ENCODE measurements around the gene TANGO2. TPM values are rescaled to one million over a fixed set of nuclear protein-coding genes. Genes with fewer than 3 reads are reported as not detected.
A peak's percentile ranks its signal among the peaks of the same experiment; 100 is the strongest.

The TANGO2 gene
- 16.0 TPM for polyA plus RNA-seq (2013, experiment 1 of 2)
- polyA plus RNA-seq (2013, experiment 2 of 2) = 16.1 TPM

- peak; percentile 85 for DNase-seq
- Histone ChIP-seq H2BK5ac (ENCODE audit: low read depth, low read length, poor library complexity, severe bottlenecking) (no peak within 1 kb of the TSS), H2AFZ (ENCODE audit: low read depth, low read length) (peak within 1 kb of the TSS; percentile 96), H2BK12ac (ENCODE audit: low read length in 2 of 2) (no peak within 1 kb of the TSS), H3K79me1 (replicated peaks; ENCODE audit: low read length, poor library complexity, severe bottlenecking) (peaks cover 23% of the 10 kb centered on the region), H3K4me3 (ENCODE audit: insufficient read depth in 1 of 2, low read depth in 1 of 2, low read length in 2 of 2) (peak within 1 kb of the TSS; percentile 90 to 99), H2AK5ac (ENCODE audit: low read length, severe bottlenecking) (peak within 1 kb of the TSS; percentile 55), H3K36me3 (ENCODE audit: control insufficient read depth in 1 of 2, insufficient read depth in 2 of 2, low read depth in 1 of 2, low read length in 2 of 2) (peaks cover 0 to 20% of the 10 kb centered on the region in 2 experiments), H3K9me3 (ENCODE audit: control insufficient read depth, low read length) (no peaks in the 10 kb centered on the region), H3K18ac (ENCODE audit: low read depth in 1 of 2, low read length in 2 of 2) (peak within 1 kb of the TSS; percentile 93 to 94), H3K4me2 (ENCODE audit: low read length, poor library complexity, severe bottlenecking) (peak within 1 kb of the TSS; percentile 74), H3K9ac (ENCODE audit: low read length) (peak within 1 kb of the TSS; percentile 98), H4K91ac (ENCODE audit: low read length) (peak within 1 kb of the TSS; percentile 96), H3K4me1 (ENCODE audit: control insufficient read depth, insufficient read depth, low read depth, low read length) (peaks cover 35% of the 10 kb centered on the region), H2BK15ac (ENCODE audit: low read depth, poor library complexity, severe bottlenecking) (peak within 1 kb of the TSS; percentile 73), H2BK120ac (ENCODE audit: low read depth, low read length) (no peak within 1 kb of the TSS), H4K8ac (ENCODE audit: low read length) (peak within 1 kb of the TSS; percentile 99), H3K4ac (ENCODE audit: low read depth in 1 of 2, low read length in 2 of 2) (peak within 1 kb of the TSS; percentile 91 to 92), H3K23ac (ENCODE audit: low read length in 2 of 2) (peak within 1 kb of the TSS in 1 of 2 experiments; percentile 66), H3K27me3 (ENCODE audit: control insufficient read depth in 1 of 2, insufficient read depth in 1 of 2, low read length in 2 of 2) (peaks cover 17 to 22% of the 10 kb centered on the region in 2 experiments), H3K27ac (ENCODE audit: low read length, poor library complexity, severe bottlenecking) (no peak within 1 kb of the TSS), H3K14ac (ENCODE audit: low read length in 2 of 2) (peak within 1 kb of the TSS in 1 of 2 experiments; percentile 94)
- WGBS = under 1% methylated on average over 31 of the region's 61 CpGs
These were observed at the start of gene TANGO2 for GRCh38 chr22:20020533-20021195. Gene TANGO2, plus strand, starts transcription at chr22:20021110. Its CDS starts 15,689 bp downstream, at chr22:20036799.

DNA sequence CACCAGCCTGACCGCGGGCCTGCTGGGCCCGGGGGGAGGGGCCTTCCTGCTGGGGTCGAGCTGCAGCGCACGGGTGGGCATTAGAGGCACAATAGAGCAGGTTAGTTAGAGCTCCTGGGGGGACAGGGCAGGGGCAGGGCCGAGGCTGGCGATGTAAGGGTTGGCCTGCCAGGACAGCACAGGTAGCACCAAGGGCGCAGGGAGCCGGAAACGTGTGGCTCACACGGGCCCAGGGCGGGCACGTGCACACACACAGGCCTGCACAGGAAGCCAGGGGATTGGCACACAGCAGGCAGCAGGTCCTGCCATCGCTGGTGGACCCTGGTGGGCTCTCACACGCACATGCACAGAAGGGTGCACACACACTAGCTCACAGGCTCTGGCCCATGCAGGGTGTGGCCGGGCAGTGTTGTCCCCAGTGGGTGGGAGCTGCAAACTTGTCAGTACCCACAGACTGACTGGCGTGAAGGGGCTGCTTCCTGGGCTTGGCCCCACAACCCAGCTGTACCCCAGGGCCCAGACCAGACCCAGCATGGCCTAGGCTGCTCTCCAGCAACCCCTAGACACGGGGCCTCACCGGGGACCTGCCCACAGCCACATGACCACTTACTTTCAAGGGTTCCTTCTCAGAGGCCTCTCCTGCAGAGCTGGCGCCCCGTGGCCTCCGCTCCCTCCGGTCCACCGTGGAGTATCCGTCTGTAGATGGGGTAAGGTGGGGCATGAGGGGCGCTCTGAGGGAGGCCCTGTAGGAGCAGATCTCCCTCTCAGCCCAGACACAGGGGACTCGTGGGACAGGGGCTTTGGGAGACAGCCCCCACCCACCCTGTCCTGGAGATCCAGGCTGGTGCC lies 49.4 kb upstream of the TANGO2 start:
- Histone ChIP-seq H3K4ac (ENCODE audit: low read depth in 1 of 2, low read length in 2 of 2) (no peak overlapping the region), H3K18ac (ENCODE audit: low read depth in 1 of 2, low read length in 2 of 2) (no peak overlapping the region), H2BK12ac (ENCODE audit: low read length in 2 of 2) (no peak overlapping the region)

DNA sequence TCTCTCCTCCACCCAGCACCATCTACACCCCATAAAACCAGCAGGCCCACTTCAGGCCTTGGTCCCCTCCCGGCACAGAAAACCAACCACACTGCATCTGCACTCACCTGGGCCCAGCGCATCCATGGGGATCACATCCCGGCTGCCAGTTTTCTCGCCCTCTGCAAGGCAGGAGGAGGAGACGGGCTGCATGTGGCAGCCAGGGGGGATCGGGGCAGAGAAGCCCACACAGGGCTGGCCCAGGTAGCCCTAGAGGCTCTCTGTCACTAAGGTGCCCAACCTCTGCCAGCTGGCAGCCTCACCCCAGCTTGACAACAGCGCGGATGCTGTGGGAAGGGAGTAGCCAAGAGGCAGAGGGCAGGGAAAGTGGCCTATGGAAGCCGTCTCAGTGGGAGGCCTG lies 48.7 kb upstream of the TANGO2 start:
- 96% methylated on average over 9 of the region's 9 CpGs for WGBS
- Histone ChIP-seq H3K18ac (ENCODE audit: low read depth in 1 of 2, low read length in 2 of 2) (no peak overlapping the region), H2BK5ac (ENCODE audit: low read depth, low read length, poor library complexity, severe bottlenecking) (no peak overlapping the region)

More for the DNA sequence above, 49.4 kb upstream of the TANGO2 start:
- H3K4me3 ChIP-seq (ENCODE audit: insufficient read depth in 1 of 2, low read depth in 1 of 2, low read length in 2 of 2) = no peak overlapping the region
- no peak overlapping the region for H2BK120ac ChIP-seq (ENCODE audit: low read depth, low read length)
- no peak overlapping the region for H3K9ac ChIP-seq (ENCODE audit: low read length)
- no peak overlapping the region for H2AFZ ChIP-seq (ENCODE audit: low read depth, low read length)
- no peaks in the 10 kb centered on the region for H3K9me3 ChIP-seq (ENCODE audit: control insufficient read depth, low read length)
- H3K4me2 ChIP-seq (ENCODE audit: low read length, poor library complexity, severe bottlenecking) = no peak overlapping the region
- H3K79me1 ChIP-seq (replicated peaks; ENCODE audit: low read length, poor library complexity, severe bottlenecking) = no peaks in the 10 kb centered on the region
- no peak overlapping the region for H2BK15ac ChIP-seq (ENCODE audit: low read depth, poor library complexity, severe bottlenecking)
- H3K4me1 ChIP-seq (ENCODE audit: control insufficient read depth, insufficient read depth, low read depth, low read length) = peaks cover 26% of the 10 kb centered on the region
- DNase-seq = no peak
- peaks cover 30 to 71% of the 10 kb centered on the region in 2 experiments for H3K36me3 ChIP-seq (ENCODE audit: control insufficient read depth in 1 of 2, insufficient read depth in 2 of 2, low read depth in 1 of 2, low read length in 2 of 2)
- no peak overlapping the region for H3K27ac ChIP-seq (ENCODE audit: low read length, poor library complexity, severe bottlenecking)
- WGBS = 88% methylated on average over 26 of the region's 28 CpGs
- H4K91ac ChIP-seq (ENCODE audit: low read length) = no peak overlapping the region
- no peak overlapping the region for H3K23ac ChIP-seq (ENCODE audit: low read length in 2 of 2)
- H2BK5ac ChIP-seq (ENCODE audit: low read depth, low read length, poor library complexity, severe bottlenecking) = no peak overlapping the region
- no peak overlapping the region for H4K8ac ChIP-seq (ENCODE audit: low read length)
- H3K14ac ChIP-seq (ENCODE audit: low read length in 2 of 2) = no peak overlapping the region
- H3K27me3 ChIP-seq (ENCODE audit: control insufficient read depth in 1 of 2, insufficient read depth in 1 of 2, low read length in 2 of 2) = peaks cover 0 to 4% of the 10 kb centered on the region in 2 experiments
- no peak overlapping the region for H2AK5ac ChIP-seq (ENCODE audit: low read length, severe bottlenecking)

More for the DNA sequence above, 48.7 kb upstream of the TANGO2 start:
- Histone ChIP-seq H3K36me3 (ENCODE audit: control insufficient read depth in 1 of 2, insufficient read depth in 2 of 2, low read depth in 1 of 2, low read length in 2 of 2) (peaks cover 22 to 71% of the 10 kb centered on the region in 2 experiments), H3K4me3 (ENCODE audit: insufficient read depth in 1 of 2, low read depth in 1 of 2, low read length in 2 of 2) (no peak overlapping the region), H2BK12ac (ENCODE audit: low read length in 2 of 2) (no peak overlapping the region), H3K9me3 (ENCODE audit: control insufficient read depth, low read length) (no peaks in the 10 kb centered on the region), H3K9ac (ENCODE audit: low read length) (no peak overlapping the region), H2BK120ac (ENCODE audit: low read depth, low read length) (no peak overlapping the region), H4K8ac (ENCODE audit: low read length) (no peak overlapping the region), H3K4me1 (ENCODE audit: control insufficient read depth, insufficient read depth, low read depth, low read length) (peaks cover 26% of the 10 kb centered on the region), H4K91ac (ENCODE audit: low read length) (no peak overlapping the region), H3K4ac (ENCODE audit: low read depth in 1 of 2, low read length in 2 of 2) (no peak overlapping the region), H3K14ac (ENCODE audit: low read length in 2 of 2) (no peak overlapping the region), H3K27ac (ENCODE audit: low read length, poor library complexity, severe bottlenecking) (no peak overlapping the region), H2AK5ac (ENCODE audit: low read length, severe bottlenecking) (no peak overlapping the region), H2BK15ac (ENCODE audit: low read depth, poor library complexity, severe bottlenecking) (no peak overlapping the region), H3K27me3 (ENCODE audit: control insufficient read depth in 1 of 2, insufficient read depth in 1 of 2, low read length in 2 of 2) (peaks cover 0 to 8% of the 10 kb centered on the region in 2 experiments), H2AFZ (ENCODE audit: low read depth, low read length) (no peak overlapping the region), H3K79me1 (replicated peaks; ENCODE audit: low read length, poor library complexity, severe bottlenecking) (no peaks in the 10 kb centered on the region), H3K4me2 (ENCODE audit: low read length, poor library complexity, severe bottlenecking) (no peak overlapping the region), H3K23ac (ENCODE audit: low read length in 2 of 2) (no peak overlapping the region)
- no peak for DNase-seq

Data from mesenchymal stem cell (in vitro differentiated cells and primary cell).